ENCODE data around the gene DOCK4.

The DOCK4 gene

DNA sequence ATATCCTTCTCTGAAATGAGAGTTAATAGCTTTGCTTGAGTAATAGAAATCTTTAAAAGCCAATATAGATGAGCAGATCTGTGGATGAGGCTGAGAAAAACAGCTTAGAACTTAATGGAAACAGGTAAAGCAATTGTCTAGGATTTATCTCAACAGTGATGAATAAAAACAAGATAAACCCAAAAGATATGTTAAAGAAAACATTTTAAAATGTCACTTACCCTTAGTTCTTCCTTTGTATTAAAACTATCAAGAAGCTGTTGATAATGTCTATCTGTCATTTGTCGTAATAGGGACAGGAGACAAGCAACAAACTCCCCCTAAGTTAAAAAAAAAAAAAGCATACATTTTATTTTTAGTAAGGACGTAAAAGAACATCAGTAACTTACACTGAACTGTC, 371.8 kb downstream of the DOCK4 start:
- H3K4me1 ChIP-seq, result no peaks in the 10 kb centered on the region
- TF ChIP-seq, protein P1, sequence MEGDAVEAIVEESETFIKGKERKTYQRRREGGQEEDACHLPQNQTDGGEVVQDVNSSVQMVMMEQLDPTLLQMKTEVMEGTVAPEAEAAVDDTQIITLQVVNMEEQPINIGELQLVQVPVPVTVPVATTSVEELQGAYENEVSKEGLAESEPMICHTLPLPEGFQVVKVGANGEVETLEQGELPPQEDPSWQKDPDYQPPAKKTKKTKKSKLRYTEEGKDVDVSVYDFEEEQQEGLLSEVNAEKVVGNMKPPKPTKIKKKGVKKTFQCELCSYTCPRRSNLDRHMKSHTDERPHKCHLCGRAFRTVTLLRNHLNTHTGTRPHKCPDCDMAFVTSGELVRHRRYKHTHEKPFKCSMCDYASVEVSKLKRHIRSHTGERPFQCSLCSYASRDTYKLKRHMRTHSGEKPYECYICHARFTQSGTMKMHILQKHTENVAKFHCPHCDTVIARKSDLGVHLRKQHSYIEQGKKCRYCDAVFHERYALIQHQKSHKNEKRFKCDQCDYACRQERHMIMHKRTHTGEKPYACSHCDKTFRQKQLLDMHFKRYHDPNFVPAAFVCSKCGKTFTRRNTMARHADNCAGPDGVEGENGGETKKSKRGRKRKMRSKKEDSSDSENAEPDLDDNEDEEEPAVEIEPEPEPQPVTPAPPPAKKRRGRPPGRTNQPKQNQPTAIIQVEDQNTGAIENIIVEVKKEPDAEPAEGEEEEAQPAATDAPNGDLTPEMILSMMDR (IDR thresholded peaks at IDR 0.05), result no peak

DNA sequence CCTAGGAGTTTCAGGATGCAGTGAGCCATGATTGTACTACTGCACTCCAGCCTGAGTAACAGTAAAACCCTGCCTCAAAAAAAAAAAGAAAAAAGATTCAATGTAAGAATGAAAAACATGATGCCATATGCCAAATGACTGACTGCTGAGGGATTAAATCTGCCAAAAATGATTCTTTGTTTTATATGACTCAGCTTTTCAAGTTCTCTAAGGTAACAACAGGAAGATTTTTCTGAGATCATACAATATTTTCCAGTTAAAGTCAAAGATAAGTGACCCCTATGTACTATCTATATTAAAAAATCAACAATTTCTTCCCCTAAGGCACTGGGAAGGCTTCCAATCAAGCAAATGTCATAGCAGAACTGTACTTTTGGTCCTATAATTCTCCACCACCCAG, 372.7 kb downstream of the DOCK4 start:
- H3K4me1 ChIP-seq, result no peaks in the 10 kb centered on the region
- peaks cover 0 to 4% (median 0%) of the 10 kb centered on the region in 3 donors for H3K36me3 ChIP-seq
- TF ChIP-seq, protein P1 (IDR thresholded peaks at IDR 0.05), result no peak
- intact Hi-C loops (cut with DNase I; ENCODE audit: low total_unique reads), result no loop called here
- H3K9me3 ChIP-seq, result no peaks in the 10 kb centered on the region
- no peaks in the 10 kb centered on the region for H3K27me3 ChIP-seq
- DNase-seq, result no peak
- no peak overlapping the region for H3K27ac ChIP-seq
- no peak overlapping the region for H3K4me3 ChIP-seq

More for the DNA sequence above, 371.8 kb downstream of the DOCK4 start:
- Histone ChIP-seq H3K36me3 (peaks cover 0 to 4% (median 0%) of the 10 kb centered on the region in 3 donors), H3K4me3 (no peak overlapping the region), H3K27me3 (no peaks in the 10 kb centered on the region), H3K27ac (no peak overlapping the region), H3K9me3 (no peaks in the 10 kb centered on the region)
- no peak for DNase-seq
- intact Hi-C loops (cut with DNase I; ENCODE audit: low total_unique reads), result no loop called here

DNA sequence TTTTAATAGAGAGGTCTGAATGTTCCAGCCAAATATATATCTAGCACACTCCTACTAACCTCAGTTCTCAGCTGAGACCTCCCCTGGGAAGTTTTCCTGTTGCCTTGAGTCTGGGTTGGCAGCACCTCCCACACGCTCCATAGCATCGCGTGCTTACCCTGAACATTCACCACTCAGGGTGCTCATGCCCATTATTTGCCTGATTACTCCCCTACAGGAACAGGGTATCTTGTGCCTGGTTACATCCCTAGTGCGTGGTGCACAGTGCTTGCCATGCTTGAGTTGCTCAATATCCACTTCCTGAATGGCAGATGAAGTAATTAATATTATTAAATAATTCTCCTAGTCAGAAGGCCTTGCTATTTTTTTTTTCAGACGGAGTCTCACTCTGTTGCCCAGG, 374.0 kb downstream of the DOCK4 start:
- no peaks in the 10 kb centered on the region for H3K4me1 ChIP-seq
- no peaks in the 10 kb centered on the region for H3K9me3 ChIP-seq
- no peaks in the 10 kb centered on the region for H3K27me3 ChIP-seq
- intact Hi-C loops (cut with DNase I; ENCODE audit: low total_unique reads), result no loop called here
- H3K27ac ChIP-seq, result no peak overlapping the region
- no peak for DNase-seq
- TF ChIP-seq, protein P1 (IDR thresholded peaks at IDR 0.05), result no peak
- peaks cover 0 to 4% (median 0%) of the 10 kb centered on the region in 3 donors for H3K36me3 ChIP-seq
- H3K4me3 ChIP-seq, result no peak overlapping the region

DNA sequence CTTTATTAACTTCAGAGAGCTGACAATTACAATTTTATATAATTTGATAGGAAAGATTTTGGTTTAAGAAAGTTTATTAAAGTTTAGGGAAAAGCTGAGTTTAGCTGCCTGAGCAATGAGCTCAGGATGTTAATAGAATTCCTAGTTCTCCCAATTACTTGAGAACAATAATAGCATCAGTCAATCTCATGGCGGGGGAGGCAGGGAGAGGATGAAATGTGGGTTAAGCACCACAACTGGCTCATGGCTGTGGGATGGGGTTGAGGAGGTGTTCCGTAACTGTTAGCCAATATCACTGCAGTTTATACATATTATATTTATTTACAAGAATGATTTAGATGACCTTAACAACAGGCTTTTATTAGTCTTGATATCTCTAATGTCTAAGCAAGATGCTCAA, 377.0 kb downstream of the DOCK4 start:
- Histone ChIP-seq H3K4me3 (no peak overlapping the region), H3K27me3 (no peaks in the 10 kb centered on the region), H3K27ac (no peak overlapping the region), H3K4me1 (no peaks in the 10 kb centered on the region), H3K9me3 (no peaks in the 10 kb centered on the region), H3K36me3 (peaks cover 0 to 4% (median 0%) of the 10 kb centered on the region in 3 donors)
- TF ChIP-seq, protein P1 (IDR thresholded peaks at IDR 0.05), result no peak
- intact Hi-C loops (cut with DNase I; ENCODE audit: low total_unique reads), result no loop called here
- DNase-seq, result no peak

DNA sequence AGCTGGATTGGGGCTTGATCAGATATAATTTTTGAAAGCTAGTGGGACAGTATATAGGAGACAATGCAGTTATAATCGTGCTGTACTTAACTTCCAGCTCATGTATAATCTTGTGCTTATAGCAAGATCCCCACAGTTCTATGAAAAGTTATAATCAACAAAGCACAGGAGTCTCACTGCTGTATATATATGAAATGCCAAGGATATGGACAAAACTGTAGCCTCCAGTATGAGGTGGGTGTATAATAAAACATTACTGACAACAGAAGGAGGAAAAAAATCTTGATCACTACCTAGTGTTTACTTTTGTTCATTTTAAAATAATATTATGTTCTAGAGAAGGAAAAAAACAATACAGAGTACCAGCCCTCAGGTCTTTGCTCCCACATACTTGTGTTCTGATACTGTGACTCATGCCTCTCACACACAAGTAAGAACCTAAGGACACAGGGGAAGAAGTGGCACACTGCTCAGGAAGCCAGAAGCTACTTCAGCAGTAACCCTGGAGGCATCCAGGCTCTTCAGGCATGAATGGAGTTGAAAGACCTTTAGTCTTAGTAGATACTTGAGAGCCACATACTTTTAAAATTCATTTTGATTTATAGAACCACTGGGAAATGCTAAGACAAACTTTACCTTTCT, 378.2 kb downstream of the DOCK4 start:
- Histone ChIP-seq H3K27ac (no peak overlapping the region), H3K36me3 (peaks cover 0 to 4% (median 0%) of the 10 kb centered on the region in 3 donors), H3K4me3 (no peak overlapping the region), H3K27me3 (no peaks in the 10 kb centered on the region), H3K4me1 (no peaks in the 10 kb centered on the region), H3K9me3 (no peaks in the 10 kb centered on the region)
- intact Hi-C loops (cut with DNase I; ENCODE audit: low total_unique reads), result no loop called here
- TF ChIP-seq, protein P1 (IDR thresholded peaks at IDR 0.05), result no peak
- no peak for DNase-seq
